SK-N-SH (cell line): Measurements from ENCODE around the gene P4HA3.

ENCODE experiments used
- CHD2 ChIP-seq: fragments of 150-350 bp; IDR thresholded peaks from 2 replicates; pipeline ENCODE4 v1.6.1; 2018; ENCODE audit warnings: low read length; ENCODE audit not compliant: partially characterized antibody
- EP300 ChIP-seq, 2 experiments: IDR thresholded peaks; 2 replicates each; pipeline versions ENCODE4 v1.4.0 to v1.6.1; 2012; ENCODE audit warnings: borderline replicate concordance in 1 of 2, low read depth in 1 of 2, low read length in 1 of 2
- GATA2 ChIP-seq: sonication (generic); formaldehyde crosslinking; IDR thresholded peaks from 2 replicates; pipeline ENCODE4 v1.5.0; 2020; ENCODE audit warnings: mild to moderate bottlenecking, missing genetic modification reagents
- POLR2AphosphoS5 ChIP-seq: IDR thresholded peaks from 2 replicates; pipeline ENCODE4 v1.6.1; 2012; ENCODE audit warnings: low read depth, low read length
- RXRA ChIP-seq: IDR thresholded peaks from 2 replicates; pipeline ENCODE4 v1.4.0; 2012; ENCODE audit warnings: low read depth, mild to moderate bottlenecking, borderline replicate concordance
- TAF1 ChIP-seq: IDR thresholded peaks from 2 replicates; pipeline ENCODE4 v1.6.1; 2012; ENCODE audit warnings: low read depth, mild to moderate bottlenecking, low read length, moderate library complexity, borderline replicate concordance
- USF2 ChIP-seq: fragments of 150-350 bp; IDR thresholded peaks from 2 replicates; pipeline ENCODE4 v1.6.1; 2017; ENCODE audit warnings: antibody characterized with exemption, low read length, low read depth, borderline replicate concordance
- TF ChIP-seq, protein P1 (sequence below): fragments of 200-600 bp; sonication (generic); IDR thresholded peaks from 2 replicates; pipeline ENCODE4 v1.6.1; 2017; ENCODE audit warnings: antibody characterized with exemption, mild to moderate bottlenecking, moderate library complexity

DNA sequence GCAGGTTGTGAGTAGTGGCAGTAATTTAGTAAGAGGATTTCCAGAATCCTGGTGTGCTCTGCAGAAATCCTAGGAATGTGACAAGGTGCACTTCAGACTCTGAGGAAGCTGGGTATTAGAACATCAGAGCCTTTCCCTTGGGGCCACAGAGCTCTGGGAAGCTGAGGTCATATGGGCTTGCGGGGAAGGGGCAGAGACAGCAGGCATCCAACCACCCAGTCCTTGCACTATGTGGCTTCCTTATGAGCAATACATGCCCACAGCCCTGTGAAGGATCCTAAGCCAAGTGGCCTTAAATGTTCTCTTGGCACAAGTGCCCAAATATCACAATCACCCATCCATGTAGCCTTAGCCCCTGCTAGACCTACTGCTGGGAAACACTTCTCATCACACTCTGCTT, 46.2 kb downstream of the P4HA3 start:
- TF ChIP-seq GATA2 (CRISPR knock-in tag), result no peak
- TF ChIP-seq TAF1, result no peak
- no peak for TF ChIP-seq POLR2AphosphoS5
- TF ChIP-seq RXRA, result no peak
- TF ChIP-seq USF2, result no peak
- TF ChIP-seq, protein P1, sequence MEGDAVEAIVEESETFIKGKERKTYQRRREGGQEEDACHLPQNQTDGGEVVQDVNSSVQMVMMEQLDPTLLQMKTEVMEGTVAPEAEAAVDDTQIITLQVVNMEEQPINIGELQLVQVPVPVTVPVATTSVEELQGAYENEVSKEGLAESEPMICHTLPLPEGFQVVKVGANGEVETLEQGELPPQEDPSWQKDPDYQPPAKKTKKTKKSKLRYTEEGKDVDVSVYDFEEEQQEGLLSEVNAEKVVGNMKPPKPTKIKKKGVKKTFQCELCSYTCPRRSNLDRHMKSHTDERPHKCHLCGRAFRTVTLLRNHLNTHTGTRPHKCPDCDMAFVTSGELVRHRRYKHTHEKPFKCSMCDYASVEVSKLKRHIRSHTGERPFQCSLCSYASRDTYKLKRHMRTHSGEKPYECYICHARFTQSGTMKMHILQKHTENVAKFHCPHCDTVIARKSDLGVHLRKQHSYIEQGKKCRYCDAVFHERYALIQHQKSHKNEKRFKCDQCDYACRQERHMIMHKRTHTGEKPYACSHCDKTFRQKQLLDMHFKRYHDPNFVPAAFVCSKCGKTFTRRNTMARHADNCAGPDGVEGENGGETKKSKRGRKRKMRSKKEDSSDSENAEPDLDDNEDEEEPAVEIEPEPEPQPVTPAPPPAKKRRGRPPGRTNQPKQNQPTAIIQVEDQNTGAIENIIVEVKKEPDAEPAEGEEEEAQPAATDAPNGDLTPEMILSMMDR, result no peak
- no peak for TF ChIP-seq EP300 (IDR thresholded peaks at IDR 0.05; ENCODE audit: borderline replicate concordance in 1 of 2, low read depth in 1 of 2, low read length in 1 of 2)
- no peak for TF ChIP-seq CHD2
